Measurements from ENCODE around the gene SIPA1. TPM values are rescaled to one million over a fixed set of nuclear protein-coding genes. Genes with fewer than 3 reads are reported as not detected.

The SIPA1 gene
- total and polyA plus RNA-seq, 2 of the 13 experiments (the other 11 are each of a cell fraction or from before 2014, with no cell fraction given), result 5.8 to 7.7 TPM

GRCh38 chr11:65615950-65616574 lies 21.8 kb upstream of the SIPA1 start (continued):
- TF ChIP-seq CSRNP1 (CRISPR knock-in tag; IDR thresholded peaks at IDR 0.05) (0 out of 2 replicates have a peak, but pooled peaks have one; percentile 40), ZNF331 (CRISPR knock-in tag; IDR thresholded peaks at IDR 0.05) (no peak; the same call in 1 of the 2 replicates), HBP1 (CRISPR knock-in tag; IDR thresholded peaks at IDR 0.05; ENCODE audit: low read depth) (0 out of 2 replicates have a peak, but pooled peaks have one; percentile 41), TCF12 (IDR thresholded peaks at IDR 0.05) (no peak), TCF12 (CRISPR knock-in tag; IDR thresholded peaks at IDR 0.05) (peak; percentile 59; the same call in 1 of the 2 replicates), ZNF776 (CRISPR knock-in tag; IDR thresholded peaks at IDR 0.05) (0 out of 2 replicates have a peak, but pooled peaks have one; percentile 54), ZBTB33 (CRISPR knock-in tag; IDR thresholded peaks at IDR 0.05) (peak; percentile 11; the same call in 1 of the 2 replicates), ZNF317 (CRISPR knock-in tag; IDR thresholded peaks at IDR 0.05) (no peak), PHF8 (CRISPR knock-in tag; IDR thresholded peaks at IDR 0.05) (peak; percentile 13; the same call in 1 of the 2 replicates), ZNF710 (CRISPR knock-in tag; IDR thresholded peaks at IDR 0.05; ENCODE audit: borderline replicate concordance) (peak; percentile 33; the same call in 1 of the 2 replicates), ZNF235 (CRISPR knock-in tag; IDR thresholded peaks at IDR 0.05; ENCODE audit: borderline replicate concordance) (0 out of 2 replicates have a peak, but pooled peaks have one; percentile 52), SRY (CRISPR knock-in tag; IDR thresholded peaks at IDR 0.05) (0 out of 2 replicates have a peak, but pooled peaks have one; percentile 26), MAZ (IDR thresholded peaks at IDR 0.05; ENCODE audit: borderline replicate concordance, low read depth, low read length) (no peak), MAZ (CRISPR knock-in tag; IDR thresholded peaks at IDR 0.05; ENCODE audit: low read depth) (peak; percentile 40; the same call in 1 of the 2 replicates), MXI1 (IDR thresholded peaks at IDR 0.05; ENCODE audit: borderline replicate concordance, low read depth, low read length) (0 out of 3 replicates have a peak, but pooled peaks have one; percentile 4), KLF16 (CRISPR knock-in tag; IDR thresholded peaks at IDR 0.05) (peak in 1 of 2 experiments; percentile 15; a peak in 2 of 4 replicates), AGO2 (optimal IDR thresholded peaks at IDR 0.05; ENCODE audit: low read depth, low read length) (peak; percentile 88), TAF1 (CRISPR knock-in tag; IDR thresholded peaks at IDR 0.05) (peak; percentile 45; the same call in 1 of the 2 replicates), KDM5A (IDR thresholded peaks at IDR 0.05; ENCODE audit: borderline replicate concordance, low read length) (peak; percentile 48; the same call in 1 of the 2 replicates), SP4 (CRISPR knock-in tag; IDR thresholded peaks at IDR 0.05) (peak; percentile 54; the same call in 1 of the 2 replicates)
